ENCODE data around the gene PANK1. TPM values are rescaled to one million over a fixed set of nuclear protein-coding genes. Genes with fewer than 3 reads are reported as not detected.

Gene PANK1
- total and polyA plus RNA-seq, 2 of the 8 experiments (the other 6 are each of a cell fraction or from before 2014, with no cell fraction given): 18.5 to 40.4 TPM

DNA sequence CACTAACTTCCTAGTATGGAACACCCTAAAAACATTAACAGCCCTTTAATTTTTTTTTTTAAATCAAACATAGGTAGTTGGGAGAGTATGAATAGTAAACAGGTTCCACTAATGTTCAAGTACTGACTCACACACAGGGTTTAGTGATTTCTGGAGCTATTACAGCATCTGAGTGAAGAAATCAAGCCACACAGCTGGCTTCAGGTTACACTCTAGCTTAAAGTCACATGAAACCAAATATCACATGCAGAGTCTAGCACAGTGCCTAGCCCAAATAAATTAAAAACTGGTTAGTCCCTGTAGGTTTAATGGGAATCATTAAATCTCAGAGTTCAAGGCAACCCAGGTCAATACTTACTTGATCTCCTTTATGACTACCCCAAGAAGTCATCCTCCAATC lies 11.6 kb downstream of the PANK1 start:
- no peaks in the 10 kb centered on the region for H3K9me3 ChIP-seq (ENCODE audit: insufficient read depth in 2 of 2, low read depth in 1 of 2, low read length in 1 of 2)
- TF ChIP-seq HDAC2 (IDR thresholded peaks at IDR 0.05; ENCODE audit: borderline replicate concordance in 1 of 2, low read depth in 2 of 2, low read length in 2 of 2) (no peak), ASH2L (IDR thresholded peaks at IDR 0.05; ENCODE audit: low read length) (no peak), JUN (IDR thresholded peaks at IDR 0.05; ENCODE audit: low read depth, low read length) (no peak), KDM1A (IDR thresholded peaks at IDR 0.05; ENCODE audit: borderline replicate concordance, low read length) (no peak), CHD2 (IDR thresholded peaks at IDR 0.05; ENCODE audit: low read length) (no peak), SUZ12 (IDR thresholded peaks at IDR 0.05; ENCODE audit: low read length) (no peak), RBBP5 (IDR thresholded peaks at IDR 0.05; ENCODE audit: borderline replicate concordance, low read depth, low read length) (no peak), TAF7 (optimal IDR thresholded peaks at IDR 0.05; ENCODE audit: borderline replicate concordance, low read depth, low read length) (no peak)
- TF ChIP-seq, protein P1, sequence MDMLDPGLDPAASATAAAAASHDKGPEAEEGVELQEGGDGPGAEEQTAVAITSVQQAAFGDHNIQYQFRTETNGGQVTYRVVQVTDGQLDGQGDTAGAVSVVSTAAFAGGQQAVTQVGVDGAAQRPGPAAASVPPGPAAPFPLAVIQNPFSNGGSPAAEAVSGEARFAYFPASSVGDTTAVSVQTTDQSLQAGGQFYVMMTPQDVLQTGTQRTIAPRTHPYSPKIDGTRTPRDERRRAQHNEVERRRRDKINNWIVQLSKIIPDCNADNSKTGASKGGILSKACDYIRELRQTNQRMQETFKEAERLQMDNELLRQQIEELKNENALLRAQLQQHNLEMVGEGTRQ (IDR thresholded peaks at IDR 0.05; ENCODE audit: low read length): no peak
- H2BK15ac ChIP-seq (ENCODE audit: low read length): no peak overlapping the region
- no peak overlapping the region for H2AK5ac ChIP-seq (ENCODE audit: low read depth, low read length)
- no peaks in the 10 kb centered on the region; a peak in 1 of 7 replicates for H3K27me3 ChIP-seq (replicated peaks in 1 of 4; ENCODE audit: control insufficient read depth in 3 of 4, extremely low read depth in 1 of 4, insufficient read depth in 3 of 4, low read length in 3 of 4)
- CTCF ChIA-PET (ENCODE audit: partially characterized antibody): interaction anchor here (1.9 kb wide), 1 partner anchor 32 kb away, joined by 4 read pairs; no protein-coding TSS in a partner anchor
- no peak overlapping the region for H2BK5ac ChIP-seq (ENCODE audit: low read depth, low read length)
- H3K4me3 ChIP-seq (ENCODE audit: extremely low read depth in 1 of 4, insufficient read depth in 2 of 4, low read depth in 3 of 4, low read length in 4 of 4): no peak overlapping the region
- H2BK12ac ChIP-seq (ENCODE audit: low read depth, low read length): no peak overlapping the region
- H3K18ac ChIP-seq (ENCODE audit: extremely low read depth, low read length): no peak overlapping the region
- no peak overlapping the region for H4K8ac ChIP-seq (ENCODE audit: extremely low read depth, insufficient read depth, low read length)
- no peak overlapping the region for H4K91ac ChIP-seq (replicated peaks; ENCODE audit: insufficient read length, low read length)
- no peak overlapping the region for H2BK120ac ChIP-seq (replicated peaks; ENCODE audit: low read depth, low read length)
- H2BK20ac ChIP-seq (ENCODE audit: low read length): no peak overlapping the region
- no peak overlapping the region for H3K27ac ChIP-seq (ENCODE audit: low read depth, low read length)
- no peak overlapping the region for H3K56ac ChIP-seq (replicated peaks; ENCODE audit: insufficient read length, low read depth, low read length)
- no peak overlapping the region for H3K23ac ChIP-seq (ENCODE audit: insufficient read length)
- no peak overlapping the region for H3K9ac ChIP-seq (replicated peaks in 1 of 4; ENCODE audit: extremely low read depth in 1 of 4, low read depth in 3 of 4, low read length in 3 of 4)
- H3K4me1 ChIP-seq (replicated peaks in 1 of 4; ENCODE audit: control insufficient read depth in 3 of 4, insufficient read depth in 4 of 4, low read length in 3 of 4): no peaks in the 10 kb centered on the region
- FAIRE-seq (no peak), DNase-seq (ENCODE audit: low read depth in 1 of 2, low spot score in 2 of 2) (no peak)
- H2AFZ ChIP-seq (ENCODE audit: low read length): no peak overlapping the region
- no peak overlapping the region for H4K5ac ChIP-seq (ENCODE audit: insufficient read length, low read depth, low read length)
- H3K79me2 ChIP-seq (ENCODE audit: control insufficient read depth in 1 of 2, insufficient read depth in 2 of 2, low read length in 2 of 2): peaks cover 9 to 93% of the 10 kb centered on the region in 2 experiments
- peaks cover 0 to 27% (median 6%) of the 10 kb centered on the region in 4 experiments; a peak in 4 of 8 replicates for H3K36me3 ChIP-seq (ENCODE audit: control insufficient read depth in 2 of 4, insufficient read depth in 4 of 4, low read length in 3 of 4)
- H4K20me1 ChIP-seq (replicated peaks in 1 of 2; ENCODE audit: control insufficient read depth in 1 of 2, insufficient read depth in 2 of 2, low read length in 2 of 2): peaks cover 6 to 12% of the 10 kb centered on the region in 2 experiments
- POLR2A ChIA-PET (ENCODE audit: partially characterized antibody): interaction anchor here (0.9 to 4.4 kb wide), 3 partner anchors 8 to 68 kb away, joined by 3 to 25 read pairs (median 6); partner anchors contain the start of genes KIF20B and PANK1
- H3K23me2 ChIP-seq (ENCODE audit: low read depth, low read length): no peaks in the 10 kb centered on the region
- no peak overlapping the region for H3K4ac ChIP-seq (replicated peaks; ENCODE audit: insufficient read length, low read depth, low read length)
- peaks cover 6% of the 10 kb centered on the region; the same call in 1 of the 2 replicates for H3K79me1 ChIP-seq (ENCODE audit: low read depth, low read length)
- no peak overlapping the region for H3K14ac ChIP-seq (ENCODE audit: insufficient read length)
- H3K4me2 ChIP-seq (ENCODE audit: insufficient read depth in 1 of 2, low read depth in 2 of 2, low read length in 2 of 2): no peak overlapping the region

Measured in H1 (cell line).